GM18867 (cell line): ENCODE data around the gene SLC25A26.
"Not testable (repeated sequence)": the region's sequence is repeated elsewhere in the genome, so short reads cannot be mapped to it uniquely, and the experiment has no call there.

ENCODE experiments used
- ATAC-seq: cut with Tn5 transposase; IDR thresholded peaks from one replicate; pipeline ENCODE4 v1.9.1; 2021; ENCODE audit warnings: mild to moderate bottlenecking, moderate library complexity; ENCODE audit not compliant: unreplicated experiment

The SLC25A26 gene

GRCh38 chr3:66406163-66406562 lies 185.4 kb downstream of the SLC25A26 start:
- no peak for ATAC-seq

DNA sequence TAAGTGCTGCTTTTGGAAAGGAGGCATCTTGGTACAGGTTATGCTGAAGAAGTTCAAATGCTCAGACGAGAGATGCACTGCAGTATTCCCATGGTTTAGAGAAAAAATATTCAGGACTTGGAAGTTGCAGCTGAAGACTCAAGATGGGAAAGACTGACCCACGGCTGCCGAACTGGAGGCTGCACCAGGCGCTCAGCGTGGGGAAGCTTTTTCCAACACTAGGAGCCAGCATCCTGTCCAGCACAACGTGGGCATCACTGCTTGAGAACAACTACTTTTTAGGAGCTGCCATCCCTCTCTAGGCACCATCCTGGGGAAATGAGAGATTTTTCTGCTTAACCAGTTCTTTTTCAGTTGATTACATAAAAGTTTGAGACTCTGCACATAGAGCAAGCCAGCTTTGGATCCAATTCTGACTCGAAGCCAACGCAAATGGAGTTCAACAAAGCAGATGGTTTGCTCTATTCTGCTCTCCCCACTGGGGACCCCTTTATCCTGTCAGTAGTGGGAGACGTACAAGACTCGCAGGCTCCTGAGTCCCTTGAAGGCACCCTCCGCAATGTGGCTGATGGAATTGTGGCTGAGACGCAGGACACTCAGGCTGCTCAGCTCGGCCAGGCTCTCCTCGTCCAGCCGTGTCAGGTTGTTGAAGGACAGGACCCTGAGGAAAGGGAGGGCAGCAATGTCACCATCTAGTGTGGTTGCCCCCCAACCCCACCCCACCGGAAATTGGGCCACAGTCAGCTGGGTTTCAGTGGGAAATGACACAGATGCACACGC lies 186.2 kb downstream of the SLC25A26 start:
- ATAC-seq = no peak

DNA sequence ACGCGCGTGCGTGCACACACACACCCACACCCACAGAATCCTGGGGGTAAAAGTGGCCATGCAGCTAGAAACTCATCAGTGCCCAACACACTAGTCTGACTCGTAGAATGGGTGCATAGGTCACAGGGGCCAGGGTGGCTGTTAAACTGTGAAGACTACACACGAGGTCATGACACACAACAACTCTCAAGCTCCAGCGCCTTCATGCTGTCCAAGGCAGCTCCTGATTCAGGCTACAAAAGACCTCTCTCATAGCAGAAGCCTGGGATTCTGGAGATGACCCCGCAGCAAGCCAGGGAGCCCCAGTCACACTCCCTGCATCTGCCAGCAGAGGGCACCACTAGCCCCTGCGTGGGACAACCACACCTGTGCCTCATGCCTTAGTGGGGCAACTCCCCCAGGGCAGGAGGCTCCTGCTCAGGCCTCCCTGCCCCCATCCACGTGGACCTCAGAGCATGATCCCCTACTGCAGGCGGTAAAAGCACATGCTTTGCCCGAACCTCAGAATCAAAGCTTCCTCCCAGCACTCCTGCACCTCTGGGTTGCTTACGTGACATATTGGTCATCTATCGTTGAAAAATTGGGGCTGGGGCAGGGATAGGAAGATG lies 186.9 kb downstream of the SLC25A26 start:
- ATAC-seq = peak; percentile 88

- ATAC-seq = no peak
These were observed 189.3 kb downstream of the SLC25A26 start for GRCh38 chr3:66409771-66410754.

GRCh38 chr3:66410976-66411375 lies 190.2 kb downstream of the SLC25A26 start:
- ATAC-seq = no peak

DNA sequence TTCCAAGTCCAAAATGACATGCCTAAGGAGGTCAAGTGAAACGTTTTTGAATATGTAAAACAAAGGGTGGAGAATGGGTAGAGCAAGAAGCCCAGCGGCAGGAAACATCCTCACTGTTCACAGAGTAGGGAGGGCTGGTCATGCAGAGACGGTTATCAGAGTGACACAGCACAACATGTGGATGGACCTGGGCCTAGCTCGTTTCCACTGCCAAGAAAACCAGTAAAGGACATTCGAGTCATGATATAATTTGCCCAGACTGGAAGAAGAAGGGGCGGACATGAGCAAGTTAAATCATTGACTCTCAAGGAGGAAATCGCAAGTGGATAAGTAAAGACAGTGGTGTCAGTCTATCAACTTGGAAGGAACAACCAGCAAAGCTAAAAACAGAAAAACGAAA lies 190.7 kb downstream of the SLC25A26 start:
- ATAC-seq = no peak

- no peak for ATAC-seq
These were observed 191.4 kb downstream of the SLC25A26 start for GRCh38 chr3:66411961-66412887.

GRCh38 chr3:66413151-66413751 lies 192.4 kb downstream of the SLC25A26 start:
- ATAC-seq = no peak

- no peak for ATAC-seq
These were observed 194.0 kb downstream of the SLC25A26 start for GRCh38 chr3:66414846-66415245.

DNA sequence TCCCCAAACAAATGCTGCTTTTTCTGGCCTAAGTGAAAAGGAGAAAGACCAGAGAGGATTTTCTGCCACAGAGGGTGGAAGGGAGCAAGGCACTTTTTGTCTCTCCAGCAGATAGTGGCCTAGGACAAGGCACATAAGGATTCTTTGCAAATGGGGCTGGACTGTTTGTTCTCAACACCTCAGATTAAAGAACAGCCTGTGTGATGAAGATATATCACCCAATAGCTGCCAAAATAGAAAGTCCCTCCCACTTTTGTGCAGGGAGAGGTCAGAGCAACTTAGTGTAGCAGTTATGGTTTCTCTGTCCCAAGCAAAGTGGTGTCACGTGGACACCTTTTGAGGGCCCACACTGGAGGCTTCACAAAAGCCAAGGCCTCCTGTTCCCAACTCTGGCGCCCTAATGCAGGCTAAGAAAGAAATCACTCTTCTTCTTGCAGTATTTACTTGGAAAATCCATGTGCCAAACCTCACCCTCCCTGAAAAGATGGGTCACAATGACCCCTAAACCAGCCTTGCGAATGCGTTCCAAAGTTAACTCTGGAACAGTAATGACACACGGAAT lies 195.1 kb downstream of the SLC25A26 start:
- ATAC-seq = no peak

- ATAC-seq = no peak
These were observed 195.9 kb downstream of the SLC25A26 start for GRCh38 chr3:66416556-66417304.

- ATAC-seq = no peak
These were observed 197.7 kb downstream of the SLC25A26 start for GRCh38 chr3:66418475-66418931.

DNA sequence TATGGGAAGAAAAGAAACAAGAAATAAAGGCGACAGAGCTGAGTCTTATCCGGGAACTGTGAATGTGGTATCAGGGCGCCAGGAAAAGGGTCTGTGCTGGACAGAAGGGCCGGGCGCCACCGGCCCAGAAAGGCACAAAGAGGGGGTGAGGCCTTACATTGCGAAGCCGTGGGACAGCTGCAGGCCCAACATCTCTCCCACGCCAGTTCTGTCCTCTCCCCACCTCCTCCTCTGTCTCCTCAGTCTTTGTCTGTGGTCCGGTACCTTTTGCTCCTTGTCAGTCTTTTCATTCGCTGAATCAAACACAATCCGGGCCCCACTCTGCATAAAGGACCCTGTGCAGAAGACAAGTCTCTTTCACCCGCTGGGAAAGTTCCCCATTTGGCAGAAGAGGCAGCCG lies 198.2 kb downstream of the SLC25A26 start:
- no peak for ATAC-seq

- not testable (repeated sequence) for ATAC-seq
These were observed 200.3 kb downstream of the SLC25A26 start for GRCh38 chr3:66421144-66421543.

GRCh38 chr3:66421893-66422292 lies 201.1 kb downstream of the SLC25A26 start:
- ATAC-seq = not testable (repeated sequence)

DNA sequence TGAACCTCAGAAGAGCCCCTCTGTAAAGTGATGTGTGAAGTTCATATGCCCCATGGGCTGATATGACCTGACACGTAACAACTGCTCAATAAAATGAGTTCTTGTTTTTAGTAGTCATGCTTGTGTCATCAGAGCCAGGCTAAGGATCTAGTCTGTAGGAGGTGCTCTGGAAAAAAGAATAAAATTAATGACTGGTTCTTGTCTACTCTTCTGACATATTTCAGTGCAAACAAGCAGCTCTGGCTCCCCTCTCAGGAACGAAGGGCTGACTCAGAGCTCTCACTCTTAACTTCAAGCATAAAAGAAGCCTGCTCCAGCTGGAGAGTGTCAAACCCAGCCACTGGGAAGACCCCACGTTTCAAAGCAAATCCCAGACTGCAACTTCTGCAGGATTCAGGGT lies 203.0 kb downstream of the SLC25A26 start:
- no peak for ATAC-seq

GRCh38 chr3:66425032-66425431 lies 204.2 kb downstream of the SLC25A26 start:
- ATAC-seq = no peak

DNA sequence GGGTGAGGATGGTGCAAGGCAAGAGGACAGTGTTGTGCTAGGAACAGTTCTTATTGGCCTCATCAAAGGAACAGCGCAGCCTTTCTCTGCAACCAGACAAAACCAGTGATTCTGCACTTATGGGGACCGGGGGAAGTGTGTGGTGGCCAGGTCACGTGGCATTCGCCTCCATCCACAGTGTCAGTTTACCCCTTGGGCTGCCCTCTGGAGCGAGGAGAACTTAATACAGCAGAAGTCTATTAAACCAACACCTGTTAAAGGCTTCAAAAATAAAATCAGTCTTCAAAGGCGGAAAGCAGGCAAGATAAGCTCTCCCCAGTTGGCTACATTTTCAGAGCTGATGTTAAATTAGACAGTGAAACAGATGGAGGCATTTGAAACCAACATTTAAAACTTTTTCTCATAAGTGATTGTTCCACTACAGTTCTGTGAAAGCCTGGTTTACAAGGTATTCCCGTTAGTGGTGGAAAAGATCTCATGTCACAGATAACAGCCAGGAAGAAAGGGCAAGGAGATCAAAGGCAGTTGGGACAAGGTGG lies 204.8 kb downstream of the SLC25A26 start:
- ATAC-seq = no peak
